ENCODE measurements around the gene EHF.

EHF gene

GRCh38 chr11:34647131-34647530 lies 26.2 kb downstream of the EHF start:
- no peak for DNase-seq

GRCh38 chr11:34647532-34647931 lies 26.6 kb downstream of the EHF start:
- no peak for DNase-seq

GRCh38 chr11:34648036-34648435 lies 27.1 kb downstream of the EHF start:
- no peak for DNase-seq

- no peak for DNase-seq
Measured at GRCh38 chr11:34649597-34649996, 28.7 kb downstream of the EHF start.

- DNase-seq = no peak
Measured at GRCh38 chr11:34650528-34650927, 29.6 kb downstream of the EHF start.

GRCh38 chr11:34651551-34651950 lies 30.7 kb downstream of the EHF start:
- DNase-seq = no peak

GRCh38 chr11:34652191-34652973 lies 31.5 kb downstream of the EHF start:
- no peak for DNase-seq

- DNase-seq = no peak
Measured at GRCh38 chr11:34653031-34653430, 32.1 kb downstream of the EHF start.

GRCh38 chr11:34653851-34654482 lies 33.1 kb downstream of the EHF start:
- DNase-seq = no peak

- DNase-seq = no peak
Measured at GRCh38 chr11:34654483-34655334, 33.8 kb downstream of the EHF start.

GRCh38 chr11:34655335-34656008 lies 34.6 kb downstream of the EHF start:
- no peak for DNase-seq

- no peak for DNase-seq
Measured at GRCh38 chr11:34656062-34656720, 35.3 kb downstream of the EHF start.

- DNase-seq = no peak
Measured at GRCh38 chr11:34658071-34659015, 37.5 kb downstream of the EHF start.

GRCh38 chr11:34659096-34659733 lies 38.3 kb downstream of the EHF start:
- no peak for DNase-seq

GRCh38 chr11:34665077-34665835 lies 44.4 kb downstream of the EHF start:
- no peak for DNase-seq

- DNase-seq = no peak
Measured at GRCh38 chr11:34667810-34668582, 47.1 kb downstream of the EHF start.

GRCh38 chr11:34668583-34669053 lies 47.7 kb downstream of the EHF start:
- DNase-seq = no peak

- DNase-seq = no peak
Measured at GRCh38 chr11:34669458-34669857, 48.6 kb downstream of the EHF start.

GRCh38 chr11:34671117-34671516 lies 50.2 kb downstream of the EHF start:
- no peak for DNase-seq

Measured in NCI-H1694 (cell line).